Stimulated activated memory B cell treated with anti-CD40 and anti-IgM and Interleukin-4, amounts not matched to agents 10 μg/mL and 1 μg/mL and 100 μg/mL, for 72 hours (primary cell): ENCODE measurements around the gene JARID2.

Experiments
- ATAC-seq: fragments of 150-1000 bp; cut with Tn5 transposase; 2 replicates; pipeline ENCODE4 v1.10.0; 2021
- H3K27ac Mint-ChIP-seq: one replicate; pipeline ENCODE4 v1.8.0; 2022; ENCODE audit warnings: mild to moderate bottlenecking, mixed read lengths
- H3K27me3 Mint-ChIP-seq: one replicate; pipeline ENCODE4 v1.8.0; 2022; ENCODE audit warnings: mixed read lengths
- H3K36me3 Mint-ChIP-seq: one replicate; pipeline ENCODE4 v1.8.0; 2022; ENCODE audit warnings: mixed read lengths
- H3K4me1 Mint-ChIP-seq: one replicate; pipeline ENCODE4 v1.8.0; 2022; ENCODE audit warnings: mixed read lengths
- H3K4me3 Mint-ChIP-seq: one replicate; pipeline ENCODE4 v1.8.0; 2022; ENCODE audit warnings: mild to moderate bottlenecking, moderate library complexity, mixed read lengths
- H3K9me3 Mint-ChIP-seq: one replicate; pipeline ENCODE4 v1.8.0; 2022; ENCODE audit warnings: mixed read lengths

Gene JARID2

DNA sequence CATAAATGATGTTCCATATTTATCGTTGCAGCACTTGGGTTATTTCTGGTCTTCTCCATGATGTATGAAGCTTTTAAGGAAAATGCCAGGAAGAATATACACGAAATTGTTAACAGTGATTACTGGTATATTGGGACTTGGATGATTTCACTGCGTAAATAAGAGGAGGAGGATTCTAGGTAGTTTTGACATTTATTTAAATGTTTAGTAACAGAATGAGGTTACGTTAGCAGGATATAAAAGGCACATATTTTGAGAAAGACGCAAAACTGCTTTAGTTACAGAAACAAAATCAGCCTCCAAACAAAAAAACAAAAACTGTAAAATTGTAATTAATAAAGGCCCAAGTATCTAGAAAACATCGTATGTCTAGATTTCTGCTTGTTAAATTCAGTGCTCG is 147.7 kb downstream of the JARID2 start:
- Mint-ChIP-seq H3K36me3 (no peaks in the 10 kb centered on the region), H3K27ac (no peak overlapping the region), H3K27me3 (no peaks in the 10 kb centered on the region), H3K4me1 (peaks cover 46% of the 10 kb centered on the region), H3K4me3 (no peak overlapping the region), H3K9me3 (no peaks in the 10 kb centered on the region)
- ATAC-seq = no peak

DNA sequence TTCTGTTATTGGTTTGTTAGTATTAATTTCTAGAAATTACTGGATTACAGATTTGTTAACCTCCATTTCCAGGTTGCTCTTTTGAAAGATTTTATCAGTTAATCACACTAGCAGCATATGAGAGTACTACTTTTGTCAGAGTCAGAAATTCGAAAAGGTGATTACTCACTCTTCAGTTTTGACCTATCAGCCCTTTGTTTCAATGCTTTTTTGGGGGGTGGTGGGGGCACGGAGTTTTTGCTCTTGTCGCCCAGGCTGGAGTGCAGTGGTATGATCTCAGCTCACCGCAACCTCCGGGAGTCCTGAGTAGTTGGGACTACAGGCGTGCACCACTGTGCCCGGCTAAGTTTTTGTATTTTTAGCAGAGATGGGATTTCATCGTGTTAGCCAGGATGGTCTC is 149.2 kb downstream of the JARID2 start:
- no peaks in the 10 kb centered on the region for H3K27me3 Mint-ChIP-seq
- peaks cover 46% of the 10 kb centered on the region for H3K4me1 Mint-ChIP-seq
- no peaks in the 10 kb centered on the region for H3K36me3 Mint-ChIP-seq
- H3K27ac Mint-ChIP-seq = no peak overlapping the region
- H3K4me3 Mint-ChIP-seq = no peak overlapping the region
- no peaks in the 10 kb centered on the region for H3K9me3 Mint-ChIP-seq
- no peak for ATAC-seq

DNA sequence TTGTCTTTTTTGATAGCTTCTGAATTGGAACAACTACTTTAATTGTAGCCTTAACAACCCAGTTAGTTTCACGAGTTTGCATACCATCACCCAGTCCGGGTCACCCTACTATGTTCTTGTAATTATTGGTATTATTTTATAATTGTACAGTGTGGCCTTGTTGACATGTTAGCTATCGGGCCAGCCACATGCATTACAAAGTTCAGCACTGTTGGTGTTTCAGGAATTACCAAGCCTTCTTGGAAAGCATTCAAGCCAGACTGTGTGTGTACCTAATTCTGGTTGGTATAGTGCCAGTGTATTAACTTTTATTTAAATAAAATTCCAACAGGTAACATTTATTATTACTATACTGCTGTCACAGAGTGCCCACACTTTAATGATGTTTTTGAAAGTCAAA is 150.9 kb downstream of the JARID2 start:
- Mint-ChIP-seq H3K36me3 (no peaks in the 10 kb centered on the region), H3K4me1 (peaks cover 45% of the 10 kb centered on the region), H3K9me3 (no peaks in the 10 kb centered on the region), H3K27me3 (no peaks in the 10 kb centered on the region), H3K27ac (no peak overlapping the region), H3K4me3 (no peak overlapping the region)
- no peak for ATAC-seq

DNA sequence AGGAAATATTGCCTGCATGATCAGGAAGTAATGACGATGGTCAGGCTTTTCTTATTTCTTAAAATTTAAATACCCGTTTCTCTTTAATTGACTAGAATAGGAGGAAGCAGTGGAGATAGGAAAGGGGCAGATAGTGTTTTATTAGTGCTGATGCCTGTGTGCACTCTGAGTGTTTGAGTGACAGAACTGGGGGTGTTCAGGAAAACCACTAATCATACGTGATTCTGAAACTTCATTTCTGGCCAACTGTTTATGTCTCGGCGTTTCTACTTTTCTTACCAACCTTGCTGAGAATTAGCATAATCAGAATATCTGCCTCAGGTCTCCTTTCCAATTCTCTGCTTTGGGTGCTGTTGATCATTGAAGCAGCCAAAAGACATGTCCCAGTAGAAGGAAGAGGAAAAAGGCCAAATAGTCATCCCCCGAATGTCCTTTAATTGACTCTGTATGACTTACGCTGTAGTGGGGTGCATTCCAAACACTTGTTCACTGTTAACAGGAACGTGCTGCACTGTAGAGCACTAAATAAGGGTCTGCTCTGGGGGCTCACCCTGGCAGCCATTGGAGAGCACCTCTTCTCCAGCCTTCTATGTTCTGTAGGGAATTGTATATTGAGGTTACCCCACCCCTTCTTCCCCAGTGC is 152.9 kb downstream of the JARID2 start:
- H3K4me3 Mint-ChIP-seq = peak overlapping the region; percentile 49
- H3K27me3 Mint-ChIP-seq = no peaks in the 10 kb centered on the region
- peaks cover 56% of the 10 kb centered on the region for H3K4me1 Mint-ChIP-seq
- H3K27ac Mint-ChIP-seq = peak overlapping the region; percentile 34
- H3K36me3 Mint-ChIP-seq = no peaks in the 10 kb centered on the region
- peak; percentile 72 for ATAC-seq
- no peaks in the 10 kb centered on the region for H3K9me3 Mint-ChIP-seq

DNA sequence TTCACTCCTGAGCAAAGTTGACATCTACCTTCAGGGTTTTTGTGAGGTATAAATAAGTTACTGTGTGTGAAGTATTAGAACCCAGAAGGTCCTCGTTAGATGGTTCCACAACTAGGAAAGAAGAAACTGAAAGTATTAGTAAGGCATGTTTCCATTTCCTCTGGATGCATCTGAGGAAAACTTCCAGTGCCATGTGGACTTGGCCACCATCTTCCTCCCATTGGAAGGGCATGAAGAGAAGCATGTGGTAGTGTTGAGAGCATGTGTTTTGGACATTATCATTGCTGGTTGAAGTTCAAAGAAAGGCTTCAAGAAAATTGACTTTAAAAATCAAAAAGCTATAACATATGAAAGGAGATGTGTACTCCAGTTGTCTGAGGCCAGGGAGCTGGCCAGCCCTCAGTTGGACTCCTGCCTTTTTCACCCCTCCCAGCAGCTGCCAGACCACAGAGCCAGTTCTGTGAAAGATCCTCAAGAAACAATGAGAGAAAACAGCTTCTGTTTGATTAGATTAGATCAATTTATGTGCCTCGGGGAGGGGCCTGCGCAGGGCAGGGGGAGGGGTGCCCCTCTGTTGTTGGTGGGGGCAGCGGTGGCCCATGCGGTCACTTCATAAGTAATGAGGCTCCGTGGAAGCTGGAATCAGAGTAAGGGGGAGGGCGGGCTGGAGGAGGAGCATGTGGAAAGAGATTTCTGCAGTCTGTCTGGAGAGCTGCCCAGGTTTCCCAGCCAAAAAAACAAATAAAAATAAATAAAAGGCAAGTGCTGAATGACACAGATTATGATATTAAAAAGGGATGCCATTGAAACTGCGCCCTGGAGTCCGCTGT is 154.0 kb downstream of the JARID2 start:
- no peaks in the 10 kb centered on the region for H3K9me3 Mint-ChIP-seq
- peak overlapping the region; percentile 25 for H3K27ac Mint-ChIP-seq
- H3K27me3 Mint-ChIP-seq = no peaks in the 10 kb centered on the region
- no peak overlapping the region for H3K4me3 Mint-ChIP-seq
- peaks cover 65% of the 10 kb centered on the region for H3K4me1 Mint-ChIP-seq
- ATAC-seq = no peak
- H3K36me3 Mint-ChIP-seq = no peaks in the 10 kb centered on the region

DNA sequence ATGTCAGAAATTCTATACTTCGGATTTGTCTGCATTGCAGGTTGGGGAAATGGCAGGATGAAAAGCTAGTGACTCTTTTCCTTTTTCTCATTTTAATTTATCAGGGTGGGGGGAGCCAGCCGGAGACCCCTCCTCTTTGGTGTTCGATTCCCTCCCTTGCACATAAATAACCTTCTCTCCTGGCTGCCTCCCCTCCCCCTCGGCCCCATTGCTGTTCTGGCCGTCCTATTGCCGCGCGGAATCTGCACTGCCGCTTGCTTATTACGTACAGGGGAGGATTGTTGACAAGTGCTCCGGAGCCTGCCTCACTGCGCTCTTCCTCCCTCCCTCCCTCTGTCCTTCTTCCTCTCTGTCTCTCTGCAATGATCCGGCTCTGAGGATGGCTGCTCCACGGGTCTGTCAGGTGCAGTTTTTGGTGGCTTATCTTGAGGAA is 154.7 kb downstream of the JARID2 start:
- H3K27me3 Mint-ChIP-seq = no peaks in the 10 kb centered on the region
- no peaks in the 10 kb centered on the region for H3K36me3 Mint-ChIP-seq
- H3K27ac Mint-ChIP-seq = peak overlapping the region; percentile 25
- H3K9me3 Mint-ChIP-seq = no peaks in the 10 kb centered on the region
- peak overlapping the region; percentile 69 for H3K4me3 Mint-ChIP-seq
- no peak for ATAC-seq
- H3K4me1 Mint-ChIP-seq = peaks cover 73% of the 10 kb centered on the region

DNA sequence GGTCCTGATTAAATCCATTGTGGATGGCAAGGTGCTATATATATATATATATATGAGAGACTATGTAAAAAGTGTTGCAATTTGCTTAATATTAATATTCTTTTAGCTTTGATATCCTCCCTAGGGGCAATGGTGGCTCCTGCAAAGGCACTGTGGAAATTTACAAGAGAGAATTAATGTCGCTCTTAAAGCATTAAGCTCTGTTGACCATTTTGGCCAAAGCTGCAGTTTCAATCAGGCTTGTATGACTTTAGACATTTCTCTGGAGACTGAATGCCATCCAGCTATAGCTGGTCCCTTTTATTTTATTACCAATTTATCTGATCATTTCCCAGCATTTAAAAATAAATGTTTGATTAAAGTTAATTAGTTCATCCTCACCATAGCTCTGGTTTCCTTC is 155.3 kb downstream of the JARID2 start:
- Mint-ChIP-seq H3K27me3 (no peaks in the 10 kb centered on the region), H3K36me3 (no peaks in the 10 kb centered on the region), H3K27ac (peak overlapping the region; percentile 25), H3K4me1 (peaks cover 77% of the 10 kb centered on the region), H3K9me3 (no peaks in the 10 kb centered on the region), H3K4me3 (no peak overlapping the region)
- ATAC-seq = no peak

DNA sequence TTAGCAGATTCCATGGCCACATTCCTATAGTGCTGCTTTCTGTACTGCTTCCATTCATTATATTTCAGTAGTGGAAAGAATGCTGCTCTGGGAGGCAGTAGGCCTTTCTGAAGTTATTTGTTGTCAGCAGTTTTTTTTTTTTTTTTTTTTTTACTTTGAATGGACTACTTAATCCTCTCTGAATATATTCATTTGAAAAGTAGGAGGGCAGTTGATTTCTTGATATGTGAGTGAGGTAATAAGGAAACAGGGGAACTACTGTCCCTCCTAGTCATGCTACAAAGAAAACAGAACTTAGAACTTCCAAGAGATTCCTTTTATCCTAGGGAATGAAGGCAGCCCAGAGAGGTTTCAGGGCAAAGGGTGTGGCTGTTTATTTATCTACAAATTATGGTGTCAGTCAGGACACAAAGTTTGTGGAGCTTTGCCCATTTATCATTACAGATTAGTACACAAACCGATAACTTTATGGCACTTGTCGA is 155.9 kb downstream of the JARID2 start:
- H3K4me3 Mint-ChIP-seq = no peak overlapping the region
- ATAC-seq = no peak
- H3K9me3 Mint-ChIP-seq = no peaks in the 10 kb centered on the region
- peaks cover 81% of the 10 kb centered on the region for H3K4me1 Mint-ChIP-seq
- no peaks in the 10 kb centered on the region for H3K27me3 Mint-ChIP-seq
- no peaks in the 10 kb centered on the region for H3K36me3 Mint-ChIP-seq
- peak overlapping the region; percentile 57 for H3K27ac Mint-ChIP-seq

DNA sequence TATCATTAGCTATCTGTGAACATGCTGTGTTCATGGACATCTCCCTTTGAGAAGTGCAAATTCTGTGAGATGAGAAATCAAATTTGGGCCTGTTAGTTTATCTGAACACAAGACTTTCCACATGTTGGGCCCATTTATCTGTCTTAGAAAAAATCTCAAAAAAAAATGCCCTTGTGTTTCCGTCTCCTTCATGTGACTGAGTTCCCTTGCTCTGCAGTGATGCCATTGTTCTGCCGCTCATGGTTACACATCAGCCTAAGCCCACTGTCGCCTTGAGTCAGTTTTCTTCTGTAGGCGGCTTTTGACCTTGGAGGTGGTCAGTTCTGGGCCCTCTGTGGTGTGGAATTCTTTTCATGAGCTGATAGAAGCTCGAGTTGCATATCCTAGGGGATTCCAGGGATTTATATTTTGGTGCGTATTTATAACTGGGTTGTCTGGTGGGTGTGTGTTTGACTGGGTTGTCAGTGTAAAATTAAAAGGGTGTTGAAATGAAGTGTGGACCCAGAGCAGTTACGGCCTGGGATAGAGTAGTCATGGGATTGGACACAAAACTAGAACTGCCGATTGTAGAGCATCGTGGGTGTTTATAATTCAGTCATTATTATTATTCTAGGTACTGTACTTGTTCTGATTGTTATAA is 156.7 kb downstream of the JARID2 start:
- peaks cover 3% of the 10 kb centered on the region for H3K36me3 Mint-ChIP-seq
- peak overlapping the region; percentile 57 for H3K27ac Mint-ChIP-seq
- no peak for ATAC-seq
- no peak overlapping the region for H3K4me3 Mint-ChIP-seq
- H3K27me3 Mint-ChIP-seq = no peaks in the 10 kb centered on the region
- peaks cover 84% of the 10 kb centered on the region for H3K4me1 Mint-ChIP-seq
- no peaks in the 10 kb centered on the region for H3K9me3 Mint-ChIP-seq

DNA sequence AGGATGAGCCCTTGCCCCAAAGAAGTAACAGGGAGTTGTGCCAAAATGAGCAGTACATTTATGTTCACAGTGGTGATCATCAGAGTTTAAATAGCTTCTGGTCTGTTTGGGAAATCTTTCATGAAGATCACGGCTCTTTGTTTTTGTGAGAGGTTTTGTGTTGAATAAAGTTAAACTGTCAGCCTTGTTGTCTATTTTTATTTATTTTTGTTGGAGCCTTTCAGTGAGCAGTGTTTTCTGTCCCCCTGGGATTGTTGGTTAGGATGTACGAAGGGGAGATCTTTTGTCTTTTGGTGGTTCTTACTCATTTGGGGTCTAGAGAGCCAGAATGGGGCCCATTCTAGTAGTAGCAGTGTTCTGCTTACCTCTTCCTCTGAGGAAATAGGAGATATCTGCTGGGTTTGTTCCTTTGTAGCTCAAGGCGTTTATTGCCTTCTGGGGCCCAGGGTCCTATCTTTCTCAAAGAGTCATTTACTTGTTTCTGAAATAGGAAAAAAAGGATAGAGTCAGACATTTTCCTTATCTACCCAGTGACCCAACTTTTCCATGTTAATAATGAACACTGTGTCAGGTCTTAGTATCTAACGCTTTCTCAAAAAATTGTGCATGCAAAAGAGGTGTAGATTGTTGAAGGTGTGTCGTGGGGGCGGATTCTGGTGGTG is 157.4 kb downstream of the JARID2 start:
- peaks cover 7% of the 10 kb centered on the region for H3K36me3 Mint-ChIP-seq
- ATAC-seq = no peak
- no peaks in the 10 kb centered on the region for H3K27me3 Mint-ChIP-seq
- peak overlapping the region; percentile 57 for H3K27ac Mint-ChIP-seq
- peaks cover 87% of the 10 kb centered on the region for H3K4me1 Mint-ChIP-seq
- peak overlapping the region; percentile 12 for H3K4me3 Mint-ChIP-seq
- H3K9me3 Mint-ChIP-seq = no peaks in the 10 kb centered on the region

DNA sequence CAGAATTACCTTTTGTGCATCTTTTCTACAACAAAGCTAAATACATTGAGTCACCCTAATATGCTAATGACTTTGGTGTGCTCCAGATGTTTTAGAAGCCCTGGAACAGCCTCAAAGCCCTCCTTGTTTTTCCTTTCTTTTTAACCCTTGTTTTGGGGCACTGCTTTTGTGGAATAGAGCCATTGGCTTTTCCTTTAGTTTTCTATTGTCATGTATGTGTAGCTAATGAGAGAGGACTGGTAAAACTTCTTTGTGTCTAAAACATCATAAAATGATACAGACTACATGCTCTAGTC is 158.8 kb downstream of the JARID2 start:
- no peak overlapping the region for H3K27ac Mint-ChIP-seq
- no peaks in the 10 kb centered on the region for H3K27me3 Mint-ChIP-seq
- peaks cover 85% of the 10 kb centered on the region for H3K4me1 Mint-ChIP-seq
- H3K36me3 Mint-ChIP-seq = peaks cover 7% of the 10 kb centered on the region
- H3K9me3 Mint-ChIP-seq = no peaks in the 10 kb centered on the region
- ATAC-seq = no peak
- H3K4me3 Mint-ChIP-seq = no peak overlapping the region

DNA sequence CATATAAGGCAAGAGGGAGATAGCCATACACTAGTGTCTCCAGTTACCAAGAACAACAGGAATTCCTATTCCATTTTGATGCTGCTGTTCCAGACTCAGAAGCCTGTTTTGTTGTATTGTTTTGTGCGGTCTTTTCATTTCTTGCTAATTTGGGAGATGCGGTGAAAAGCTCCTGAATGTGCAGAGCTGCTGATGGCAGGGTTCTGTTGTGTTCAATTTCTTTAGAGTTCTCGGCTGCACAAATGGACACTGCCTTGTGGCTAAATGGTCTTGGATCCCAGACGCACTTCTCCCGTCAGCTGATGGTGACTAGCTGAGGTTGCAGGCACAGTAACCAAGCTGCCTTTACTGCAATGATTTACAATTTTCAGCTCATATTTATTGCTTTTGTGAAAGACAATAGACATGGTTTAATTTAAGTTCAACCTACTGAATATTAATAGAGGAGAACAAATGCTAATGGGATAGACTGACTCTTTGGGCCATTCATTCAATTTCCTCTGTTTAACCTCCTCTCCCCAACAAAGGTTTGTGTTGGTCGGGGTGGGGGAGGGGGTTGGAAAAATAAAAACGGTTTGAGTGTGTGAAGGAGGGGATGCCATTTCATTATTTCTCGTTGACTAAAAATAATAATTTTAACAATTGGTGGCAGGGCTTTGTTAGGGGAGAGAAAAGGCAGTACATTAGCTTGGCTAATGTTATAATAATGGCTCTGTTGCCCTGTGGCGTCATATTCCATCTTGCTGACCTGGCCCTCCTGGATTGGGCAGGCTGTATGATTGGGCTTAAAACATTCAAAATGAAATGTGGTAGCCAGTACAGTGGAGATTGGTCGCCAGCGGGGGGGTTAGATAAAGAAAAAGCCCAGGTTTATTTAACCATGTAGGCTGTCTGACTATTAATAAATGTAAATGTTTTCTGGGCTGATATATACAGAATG is 159.5 kb downstream of the JARID2 start:
- no peaks in the 10 kb centered on the region for H3K27me3 Mint-ChIP-seq
- H3K9me3 Mint-ChIP-seq = no peaks in the 10 kb centered on the region
- peak overlapping the region; percentile 37 for H3K27ac Mint-ChIP-seq
- peaks cover 7% of the 10 kb centered on the region for H3K36me3 Mint-ChIP-seq
- H3K4me1 Mint-ChIP-seq = peaks cover 85% of the 10 kb centered on the region
- H3K4me3 Mint-ChIP-seq = no peak overlapping the region
- ATAC-seq = no peak

DNA sequence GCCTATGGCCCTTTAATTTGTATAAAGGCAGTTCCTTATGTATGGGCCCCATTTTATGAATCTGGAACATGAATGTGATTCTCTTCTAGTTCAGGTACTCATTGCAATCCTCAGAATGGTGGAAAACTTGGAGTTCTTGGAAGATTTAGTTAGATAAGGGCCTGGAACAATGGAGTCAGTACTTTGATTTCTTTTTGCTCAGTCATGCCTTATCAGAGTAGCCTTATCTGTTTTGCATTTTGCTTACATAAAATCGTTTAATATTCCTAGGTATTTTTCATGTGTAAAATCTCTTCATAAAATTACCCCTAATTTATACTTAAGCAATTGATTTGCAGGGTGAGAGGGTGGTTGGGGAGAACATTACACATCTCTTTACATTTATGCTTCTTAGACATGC is 160.6 kb downstream of the JARID2 start:
- H3K4me3 Mint-ChIP-seq = no peak overlapping the region
- peak overlapping the region; percentile 37 for H3K27ac Mint-ChIP-seq
- peaks cover 87% of the 10 kb centered on the region for H3K4me1 Mint-ChIP-seq
- no peaks in the 10 kb centered on the region for H3K9me3 Mint-ChIP-seq
- no peaks in the 10 kb centered on the region for H3K27me3 Mint-ChIP-seq
- ATAC-seq = no peak
- H3K36me3 Mint-ChIP-seq = peaks cover 9% of the 10 kb centered on the region

DNA sequence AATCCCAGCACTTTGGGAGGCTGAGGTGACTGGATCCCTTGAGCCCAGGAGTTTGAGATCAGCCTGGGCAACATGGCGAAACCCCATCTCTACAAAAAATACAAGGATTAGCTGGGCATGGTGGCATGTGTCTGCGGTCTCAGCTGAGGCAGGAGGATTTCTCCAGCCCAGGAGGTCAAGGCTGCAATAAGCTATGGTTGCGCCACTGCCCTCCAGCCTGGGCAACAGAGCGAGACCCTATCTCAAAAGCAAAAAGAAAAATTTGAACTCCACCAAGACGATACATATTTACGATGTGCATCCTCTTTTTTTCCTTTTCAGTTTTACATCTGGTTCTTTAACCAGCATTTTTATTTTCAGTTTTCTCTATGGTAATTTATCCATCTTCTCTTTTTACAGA is 162.1 kb downstream of the JARID2 start:
- Mint-ChIP-seq H3K4me1 (peaks cover 85% of the 10 kb centered on the region), H3K4me3 (no peak overlapping the region), H3K27me3 (no peaks in the 10 kb centered on the region), H3K27ac (no peak overlapping the region), H3K36me3 (peaks cover 18% of the 10 kb centered on the region), H3K9me3 (no peaks in the 10 kb centered on the region)
- no peak for ATAC-seq
